ENCODE results near the gene TUBA4B.
A peak's percentile ranks its signal among the peaks of the same experiment; 100 is the strongest.

- TF ChIP-seq CTCF (IDR thresholded peaks at IDR 0.05) (peak in 1 of 7 experiments; percentile 2), POLR2A (IDR thresholded peaks at IDR 0.05) (peak; percentile 60 to 91 (median 89))
Measured at GRCh38 chr2:219229305-219230058, 23.6 kb upstream of the TUBA4B start, which contains the start of the genes ANKZF1 and ATG9A.

Data from body of pancreas (tissue), 4 donors.